Endothelial cell of umbilical vein (primary cell): ENCODE results near the gene BCAR1. TPM values are rescaled to one million over a fixed set of nuclear protein-coding genes. Genes with fewer than 3 reads are reported as not detected.

Experiments
- BruUV-seq: library from RNA; stranded (reverse); fragments of 400-500 nt; replicated peaks from 2 replicates; lab custom pipeline; 2021; lab: Mats Ljungman, UMichigan
- CTCF ChIA-PET: fragments of 300-600, 350-600 bp; sonication (Branson Sonifier 250); formaldehyde crosslinking; loops from one replicate; lab custom pipeline; 2021; ENCODE audit warnings: antibody characterized with exemption, inconsistent platforms; lab: Charles Lee
- POLR2A ChIA-PET: fragments of 300-600, 350-600 bp; sonication (Branson Sonifier 250); formaldehyde crosslinking; loops from one replicate; lab custom pipeline; 2021; ENCODE audit warnings: antibody characterized with exemption, inconsistent platforms; lab: Charles Lee
- DNase-seq: peaks from one replicate; pipeline ENCODE4 v3.0.0-alpha.2; 2011; ENCODE audit warnings: low read depth, low spot score
- FAIRE-seq: peaks from 2 replicates; lab custom pipeline; 2011; peaks lifted over from hg19 to GRCh38; lab: Jason Lieb, UNC
- H2AFZ ChIP-seq: 2 replicates; pipeline ENCODE4 v1.6.0; 2012; ENCODE audit warnings: low read depth, low read length, control low read depth, inconsistent platforms
- H3K27ac ChIP-seq: 2 replicates; pipeline ENCODE4 v1.5.1; 2011; ENCODE audit warnings: low read depth, mild to moderate bottlenecking, control low read depth, low read length, moderate library complexity; ENCODE audit not compliant: insufficient read depth
- H3K27me3 ChIP-seq, 2 experiments: 2 replicates each; pipeline versions ENCODE4 v1.6.0 to v1.6.1; 2011; ENCODE audit warnings: low read length in 2 of 2, mixed read lengths in 1 of 2; ENCODE audit not compliant: control insufficient read depth in 2 of 2, insufficient read depth in 2 of 2
- H3K36me3 ChIP-seq, 2 experiments: 2 replicates in 1 of 2; 3 replicates in 1 of 2; pipeline ENCODE4 v1.5.1; 2011; ENCODE audit warnings: low read length in 2 of 2, mild to moderate bottlenecking in 1 of 2, moderate library complexity in 1 of 2; ENCODE audit not compliant: control insufficient read depth in 2 of 2, insufficient read depth in 2 of 2; ENCODE audit errors: extremely low read depth in 1 of 2
- H3K4me1 ChIP-seq: 3 replicates; pipeline ENCODE4 v1.5.1; 2011; ENCODE audit warnings: mild to moderate bottlenecking, low read length; ENCODE audit not compliant: control insufficient read depth, insufficient read depth; ENCODE audit errors: extremely low read depth
- H3K4me2 ChIP-seq: 2 replicates; pipeline ENCODE4 v1.6.1; 2011; ENCODE audit warnings: low read length, control low read depth, mixed read lengths; ENCODE audit not compliant: insufficient read depth
- H3K4me3 ChIP-seq, 3 experiments: fragments of 200-600 bp in 1 of 3; sonication (generic), shearing (Covaris generic) in 1 of 3; replicated peaks in 1 of 3; 2 replicates each; pipeline ENCODE4 v1.5.1; 2011 to 2016; ENCODE audit warnings: control low read depth in 3 of 3, low read length in 3 of 3, mild to moderate bottlenecking in 2 of 3, inconsistent platforms in 1 of 3, low read depth in 1 of 3, moderate library complexity in 1 of 3; ENCODE audit not compliant: insufficient read depth in 1 of 3
- H3K79me2 ChIP-seq: 2 replicates; pipeline ENCODE4 v1.6.0; 2012; ENCODE audit warnings: low read length, inconsistent platforms; ENCODE audit not compliant: control insufficient read depth, insufficient read depth
- H3K9ac ChIP-seq: replicated peaks from 2 replicates; pipeline ENCODE3; 2011; ENCODE audit warnings: low read length, control low read depth; ENCODE audit not compliant: insufficient read depth; ENCODE audit errors: extremely low read depth
- H3K9me1 ChIP-seq: replicated peaks from 3 replicates; pipeline ENCODE4 v1.6.0; 2011; ENCODE audit warnings: mild to moderate bottlenecking, low read length; ENCODE audit not compliant: control insufficient read depth, insufficient read depth; ENCODE audit errors: extremely low read depth
- H3K9me3 ChIP-seq: replicated peaks from 2 replicates; pipeline ENCODE4 v1.5.1; 2012; ENCODE audit warnings: low read length, inconsistent platforms; ENCODE audit not compliant: control insufficient read depth, insufficient read depth
- H4K20me1 ChIP-seq: replicated peaks from 2 replicates; pipeline ENCODE3; 2011; ENCODE audit warnings: mild to moderate bottlenecking, low read length; ENCODE audit not compliant: control insufficient read depth, insufficient read depth; ENCODE audit errors: extremely low read depth
- EZH2 ChIP-seq: IDR thresholded peaks from 2 replicates; pipeline ENCODE4 v1.6.1; 2012; ENCODE audit warnings: borderline replicate concordance, low read depth, mild to moderate bottlenecking, moderate library complexity, low read length, inconsistent platforms; ENCODE audit not compliant: severe bottlenecking
- FOS ChIP-seq: IDR thresholded peaks from 2 replicates; pipeline ENCODE4 v1.6.1; 2011; ENCODE audit warnings: mild to moderate bottlenecking, low read length, moderate library complexity, borderline replicate concordance; ENCODE audit not compliant: insufficient read depth
- GATA2 ChIP-seq: IDR thresholded peaks from 2 replicates; pipeline ENCODE4 v1.7.0; 2011; ENCODE audit warnings: low read depth, mild to moderate bottlenecking, moderate library complexity, mixed read lengths, low read length; ENCODE audit not compliant: insufficient read length, insufficient read depth
- JUN ChIP-seq: IDR thresholded peaks from 2 replicates; pipeline ENCODE4 v1.6.1; 2011; ENCODE audit warnings: borderline replicate concordance, low read depth; ENCODE audit not compliant: insufficient read length, insufficient read depth
- MYC ChIP-seq: IDR thresholded peaks from one replicate; pipeline ENCODE4 v1.6.1; 2011; ENCODE audit warnings: mild to moderate bottlenecking, low read depth, low read length
- POLR2A ChIP-seq: IDR thresholded peaks from 2 replicates; pipeline ENCODE4 v1.6.1; 2012; ENCODE audit warnings: low read depth, mild to moderate bottlenecking, control low read depth, low read length
- POLR2AphosphoS5 ChIP-seq: IDR thresholded peaks from 2 replicates; pipeline ENCODE4 v1.6.1; 2012; ENCODE audit warnings: low read depth, mild to moderate bottlenecking, control low read depth, low read length, moderate library complexity; ENCODE audit not compliant: insufficient read depth
- dilution Hi-C: fragments of 300-500 bp; cut with MboI; formaldehyde crosslinking; loops from one replicate; pipeline ENCODE4 v1.15.0; 2019; ENCODE audit warnings: low sequenced_read_pairs; ENCODE audit not compliant: extremely low pct_ligation_motif_present
- intact Hi-C: fragments of 100-400 bp; cut with micrococcal nuclease; formaldehyde crosslinking; loops from one replicate; pipeline ENCODE4 v1.10.0; 2022
- polyA plus RNA-seq, 4 experiments: library from polyadenylated mRNA; depleted of rRNA in 3 of 4; stranded (reverse) in 3 of 4; unstranded in 1 of 4; fragments of >200 nt; gene quantifications; 2 replicates each; pipeline versions ENCODE4 v1.2.1 to v1.2.3, GENCODE V29; 2011 to 2012; ENCODE audit warnings: missing spikeins in 1 of 4
- total RNA-seq: library from RNA; stranded (reverse); gene quantifications from 2 replicates; pipeline ENCODE4 v1.2.3, GENCODE V29; 2021
- TF ChIP-seq, protein P1 (sequence below), 2 donors: IDR thresholded peaks; 1 replicate in 1 of 2; 2 replicates in 1 of 2; pipeline ENCODE4 v1.5.1; 2011; ENCODE audit warnings: low read length in 2 of 2, mild to moderate bottlenecking in 2 of 2, moderate library complexity in 2 of 2, control low read depth in 1 of 2, inconsistent platforms in 1 of 2, low read depth in 1 of 2; ENCODE audit not compliant: insufficient read depth in 1 of 2; ENCODE audit errors: extremely low read depth in 1 of 2
- TF ChIP-seq, protein P2 (sequence below): IDR thresholded peaks from 2 replicates; pipeline ENCODE4 v1.6.1; 2011; ENCODE audit not compliant: insufficient read depth, insufficient read length

The BCAR1 gene
- total and polyA plus RNA-seq, 2 donors (not counting 3 experiments of a cell fraction or from before 2014, with no cell fraction given): 171 to 267 TPM

DNA sequence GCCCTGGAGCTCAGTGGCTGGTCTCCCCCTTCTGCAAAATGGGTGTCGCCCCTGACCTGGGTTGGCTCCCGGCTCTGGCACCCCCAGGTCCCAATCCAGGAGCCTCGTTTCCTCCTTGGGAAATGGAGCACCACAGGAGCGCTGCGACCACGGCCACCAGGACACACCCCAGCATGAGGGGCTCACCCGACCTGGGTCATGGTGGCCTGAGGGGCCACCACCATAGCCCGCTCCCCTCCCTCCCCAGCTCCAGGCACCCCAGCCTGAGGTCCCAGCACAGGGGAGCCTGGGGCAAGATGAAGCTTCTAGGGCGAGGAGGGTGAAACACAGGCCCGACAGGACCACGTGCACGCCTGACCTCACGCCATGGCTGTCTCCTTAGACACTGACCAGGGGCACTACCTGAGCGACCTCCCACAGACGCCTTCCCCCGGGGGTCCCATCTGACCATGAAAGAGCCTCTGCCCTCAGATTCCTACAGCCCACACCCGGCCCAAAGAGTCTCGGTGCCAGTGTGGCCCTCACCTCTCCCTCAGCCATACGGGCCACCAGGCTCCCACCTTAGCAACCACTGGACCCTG is 11.8 kb downstream of the BCAR1 start:
- TF ChIP-seq MYC (no peak), POLR2AphosphoS5 (peak; percentile 2)
- Histone ChIP-seq H3K27ac (no peak overlapping the region), H3K9me3 (no peaks in the 10 kb centered on the region), H2AFZ (no peak overlapping the region), H3K4me1 (peaks cover 24% of the 10 kb centered on the region), H3K4me3 (no peak overlapping the region), H3K36me3 (peaks cover 26 to 74% of the 10 kb centered on the region in 2 experiments), H3K27me3 (no peaks in the 10 kb centered on the region), H3K4me2 (no peak overlapping the region), H3K9ac (no peak overlapping the region), H4K20me1 (no peaks in the 10 kb centered on the region), H3K79me2 (peaks cover 100% of the 10 kb centered on the region), H3K9me1 (no peaks in the 10 kb centered on the region)
- POLR2A ChIA-PET: no interaction called here
- no TSS peak for BruUV-seq
- CTCF ChIA-PET: interaction anchor here (0.9 to 2.3 kb wide), 8 partner anchors 101 to 173 kb away, joined by 3 to 10 read pairs (median 5); no protein-coding TSS in a partner anchor
- FAIRE-seq (no peak), DNase-seq (no peak)
- intact Hi-C loops (no loop called here), dilution Hi-C loops (no loop called here)

DNA sequence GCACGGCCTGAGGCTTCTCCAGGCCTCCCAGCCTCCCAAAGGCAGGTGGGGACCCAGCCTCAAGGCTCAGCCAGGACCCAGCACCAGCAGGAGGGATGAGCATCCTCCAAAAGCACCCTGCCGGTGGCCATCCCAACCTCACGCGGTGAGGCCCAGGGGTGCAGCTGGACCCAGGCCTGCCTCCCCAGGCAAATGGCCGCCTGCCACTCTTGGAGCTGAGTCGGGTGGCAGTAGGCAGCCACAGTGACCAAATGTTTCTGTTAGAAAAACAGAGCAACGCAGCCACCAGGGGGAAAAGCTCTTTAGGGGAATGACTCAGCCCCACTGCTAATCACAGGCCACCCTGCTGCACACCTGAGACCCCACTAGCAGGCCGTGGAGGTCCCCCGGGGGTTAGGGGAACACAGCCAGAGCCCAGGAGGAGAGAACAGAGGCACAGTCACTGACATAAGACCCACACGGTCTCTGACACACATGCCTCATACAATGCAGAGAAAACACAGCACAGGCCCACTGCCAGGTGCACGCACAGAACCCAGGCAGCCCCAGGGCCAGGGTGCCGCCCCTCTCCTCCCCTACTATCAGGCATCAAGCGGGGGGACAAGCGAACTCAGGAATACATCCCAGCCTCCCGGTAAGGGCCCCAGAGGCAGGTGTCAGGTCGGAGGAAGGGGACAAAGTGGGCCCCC is 12.4 kb downstream of the BCAR1 start:
- Histone ChIP-seq H3K4me1 (peaks cover 17% of the 10 kb centered on the region), H3K79me2 (peaks cover 100% of the 10 kb centered on the region), H3K9me3 (no peaks in the 10 kb centered on the region), H3K4me2 (no peak overlapping the region), H3K27ac (peak overlapping the region; percentile 48), H2AFZ (no peak overlapping the region), H4K20me1 (no peaks in the 10 kb centered on the region), H3K27me3 (no peaks in the 10 kb centered on the region), H3K9me1 (no peaks in the 10 kb centered on the region), H3K36me3 (peaks cover 26 to 80% of the 10 kb centered on the region in 2 experiments), H3K4me3 (no peak overlapping the region), H3K9ac (no peak overlapping the region)
- no peak for FAIRE-seq
- intact Hi-C loops: no loop called here
- DNase-seq: no peak
- BruUV-seq: no TSS peak
- ChIA-PET POLR2A (no interaction called here), CTCF (interaction anchor here (0.7 to 2.3 kb wide), 10 partner anchors 101 to 173 kb away, joined by 3 to 10 read pairs (median 4); no protein-coding TSS in a partner anchor)
- no peak for TF ChIP-seq GATA2
- TF ChIP-seq, protein P1, sequence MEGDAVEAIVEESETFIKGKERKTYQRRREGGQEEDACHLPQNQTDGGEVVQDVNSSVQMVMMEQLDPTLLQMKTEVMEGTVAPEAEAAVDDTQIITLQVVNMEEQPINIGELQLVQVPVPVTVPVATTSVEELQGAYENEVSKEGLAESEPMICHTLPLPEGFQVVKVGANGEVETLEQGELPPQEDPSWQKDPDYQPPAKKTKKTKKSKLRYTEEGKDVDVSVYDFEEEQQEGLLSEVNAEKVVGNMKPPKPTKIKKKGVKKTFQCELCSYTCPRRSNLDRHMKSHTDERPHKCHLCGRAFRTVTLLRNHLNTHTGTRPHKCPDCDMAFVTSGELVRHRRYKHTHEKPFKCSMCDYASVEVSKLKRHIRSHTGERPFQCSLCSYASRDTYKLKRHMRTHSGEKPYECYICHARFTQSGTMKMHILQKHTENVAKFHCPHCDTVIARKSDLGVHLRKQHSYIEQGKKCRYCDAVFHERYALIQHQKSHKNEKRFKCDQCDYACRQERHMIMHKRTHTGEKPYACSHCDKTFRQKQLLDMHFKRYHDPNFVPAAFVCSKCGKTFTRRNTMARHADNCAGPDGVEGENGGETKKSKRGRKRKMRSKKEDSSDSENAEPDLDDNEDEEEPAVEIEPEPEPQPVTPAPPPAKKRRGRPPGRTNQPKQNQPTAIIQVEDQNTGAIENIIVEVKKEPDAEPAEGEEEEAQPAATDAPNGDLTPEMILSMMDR (IDR thresholded peaks at IDR 0.05; ENCODE audit: extremely low read depth in 1 of 2, insufficient read depth in 1 of 2, low read depth in 1 of 2, low read length in 2 of 2): peak in 1 of 2 donors; percentile 13
- no peak for TF ChIP-seq MYC
- no peak for TF ChIP-seq JUN
- no peak for TF ChIP-seq FOS
- no peak for TF ChIP-seq POLR2AphosphoS5
- TF ChIP-seq, protein P2, sequence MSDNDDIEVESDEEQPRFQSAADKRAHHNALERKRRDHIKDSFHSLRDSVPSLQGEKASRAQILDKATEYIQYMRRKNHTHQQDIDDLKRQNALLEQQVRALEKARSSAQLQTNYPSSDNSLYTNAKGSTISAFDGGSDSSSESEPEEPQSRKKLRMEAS: no peak
- peak; percentile 6 for TF ChIP-seq POLR2A
- TF ChIP-seq EZH2: no peak
- dilution Hi-C loops: no loop called here
